ENCODE measurements around the gene TAS2R16. TPM values are rescaled to one million over a fixed set of nuclear protein-coding genes. Genes with fewer than 3 reads are reported as not detected.

The TAS2R16 gene
- total RNA-seq, 2 experiments from 2014 or later = not detected

- intact Hi-C loops (cut with micrococcal nuclease) = no loop called here
- Mint-ChIP-seq H3K27ac (no peak overlapping the region), H3K4me1 (ENCODE audit: low read depth) (no peaks in the 10 kb centered on the region), H3K36me3 (ENCODE audit: low read depth) (no peaks in the 10 kb centered on the region), H3K27me3 (no peaks in the 10 kb centered on the region), H3K4me3 (no peak overlapping the region), H3K9me3 (peaks cover 5% of the 10 kb centered on the region)
- no peak for TF ChIP-seq CTCF (IDR thresholded peaks at IDR 0.05)
- ATAC-seq (no peak), DNase-seq (no peak)
- CTCF ChIA-PET = no interaction called here
- POLR2A ChIA-PET = no interaction called here
Observed at GRCh38 chr7:122983261-122983660, 12.2 kb downstream of the TAS2R16 start.

GRCh38 chr7:122975341-122975740 is 20.2 kb downstream of the TAS2R16 start:
- TF ChIP-seq CTCF (IDR thresholded peaks at IDR 0.05) = no peak
- ATAC-seq = no peak
- Mint-ChIP-seq H3K4me1 (ENCODE audit: low read depth) (no peaks in the 10 kb centered on the region), H3K4me3 (no peak overlapping the region), H3K27me3 (no peaks in the 10 kb centered on the region), H3K27ac (no peak overlapping the region), H3K36me3 (ENCODE audit: low read depth) (no peaks in the 10 kb centered on the region), H3K9me3 (peaks cover 3% of the 10 kb centered on the region)
- CTCF ChIA-PET = no interaction called here
- DNase-seq = no peak
- POLR2A ChIA-PET = no interaction called here
- intact Hi-C loops (cut with micrococcal nuclease) = no loop called here

- H3K9me3 Mint-ChIP-seq = peaks cover 2% of the 10 kb centered on the region
- DNase-seq (no peak), ATAC-seq (no peak)
- intact Hi-C loops (cut with micrococcal nuclease) = no loop called here
- H3K4me3 Mint-ChIP-seq = no peak overlapping the region
- no peaks in the 10 kb centered on the region for H3K4me1 Mint-ChIP-seq (ENCODE audit: low read depth)
- H3K27me3 Mint-ChIP-seq = no peaks in the 10 kb centered on the region
- no peaks in the 10 kb centered on the region for H3K36me3 Mint-ChIP-seq (ENCODE audit: low read depth)
- POLR2A ChIA-PET = no interaction called here
- TF ChIP-seq CTCF (IDR thresholded peaks at IDR 0.05) = no peak
- H3K27ac Mint-ChIP-seq = no peak overlapping the region
- CTCF ChIA-PET = no interaction called here
Observed at GRCh38 chr7:122974229-122974628, 21.3 kb downstream of the TAS2R16 start.

- no peaks in the 10 kb centered on the region for H3K27me3 Mint-ChIP-seq
- intact Hi-C loops (cut with micrococcal nuclease) = no loop called here
- H3K4me1 Mint-ChIP-seq (ENCODE audit: low read depth) = no peaks in the 10 kb centered on the region
- no peak overlapping the region for H3K27ac Mint-ChIP-seq
- ChIA-PET POLR2A (no interaction called here), CTCF (no interaction called here)
- H3K4me3 Mint-ChIP-seq = no peak overlapping the region
- TF ChIP-seq CTCF (IDR thresholded peaks at IDR 0.05) = no peak
- DNase-seq = no peak
- peaks cover 2% of the 10 kb centered on the region for H3K9me3 Mint-ChIP-seq
- ATAC-seq = no peak
- H3K36me3 Mint-ChIP-seq (ENCODE audit: low read depth) = no peaks in the 10 kb centered on the region
Observed at GRCh38 chr7:122972056-122972455, 23.4 kb downstream of the TAS2R16 start.

- DNase-seq (no peak), ATAC-seq (no peak)
- Mint-ChIP-seq H3K36me3 (ENCODE audit: low read depth) (no peaks in the 10 kb centered on the region), H3K27ac (no peak overlapping the region), H3K27me3 (no peaks in the 10 kb centered on the region), H3K4me1 (ENCODE audit: low read depth) (no peaks in the 10 kb centered on the region), H3K9me3 (peaks cover 2% of the 10 kb centered on the region), H3K4me3 (no peak overlapping the region)
- CTCF ChIA-PET = no interaction called here
- intact Hi-C loops (cut with micrococcal nuclease) = no loop called here
- no peak for TF ChIP-seq CTCF (IDR thresholded peaks at IDR 0.05)
- POLR2A ChIA-PET = no interaction called here
Observed at GRCh38 chr7:122970740-122971725, 24.5 kb downstream of the TAS2R16 start.

All from activated CD8-positive, alpha-beta T cell treated with anti-CD3 and anti-CD28 coated beads for 36 hours (primary cell).